IPS-18a (cell line): ENCODE measurements around the gene TMEM164.
"Not testable (repeated sequence)": the region's sequence is repeated elsewhere in the genome, so short reads cannot be mapped to it uniquely, and the experiment has no call there.

ENCODE experiments used
- H3K27ac ChIP-seq: one replicate; pipeline ENCODE4 v1.5.1; 2013; ENCODE audit warnings: low read length
- H3K27me3 ChIP-seq: one replicate; pipeline ENCODE4 v1.6.1; 2013; ENCODE audit warnings: mild to moderate bottlenecking, low read length; ENCODE audit not compliant: control insufficient read depth, insufficient read depth
- H3K36me3 ChIP-seq: one replicate; pipeline ENCODE4 v1.6.1; 2013; ENCODE audit warnings: low read depth, low read length; ENCODE audit not compliant: control insufficient read depth
- H3K4me1 ChIP-seq: one replicate; pipeline ENCODE4 v1.6.1; 2013; ENCODE audit warnings: low read depth, low read length; ENCODE audit not compliant: control insufficient read depth
- H3K4me3 ChIP-seq: one replicate; pipeline ENCODE4 v1.5.1; 2013; ENCODE audit warnings: low read length
- H3K9ac ChIP-seq: one replicate; pipeline ENCODE4 v1.6.1; 2013; ENCODE audit warnings: mild to moderate bottlenecking, low read length, moderate library complexity
- H3K9me3 ChIP-seq: one replicate; pipeline ENCODE4 v1.6.1; 2013; ENCODE audit warnings: low read depth, low read length; ENCODE audit not compliant: control insufficient read depth

Gene TMEM164

DNA sequence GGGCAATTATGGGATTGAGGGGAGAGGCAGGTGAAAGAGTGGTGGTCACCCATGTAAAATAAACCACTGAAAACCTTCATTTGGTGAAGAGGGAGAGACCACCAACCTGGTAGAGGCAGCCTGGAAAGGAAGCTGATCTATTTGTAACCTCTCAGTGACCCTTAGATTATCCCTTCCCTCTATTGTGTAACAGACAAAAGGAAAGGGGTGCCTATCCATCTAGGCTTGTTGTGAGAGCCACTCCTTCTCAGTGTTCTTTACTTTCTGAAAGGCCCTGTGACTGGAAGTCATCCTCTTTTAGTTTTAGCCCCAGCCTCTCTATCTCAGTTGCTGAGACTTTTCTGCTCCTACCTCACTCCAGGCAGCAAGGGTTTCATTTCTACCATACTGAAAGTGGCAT, 142.4 kb downstream of the TMEM164 start:
- H3K27me3 ChIP-seq, result no peaks in the 10 kb centered on the region
- H3K9ac ChIP-seq, result no peak overlapping the region
- peaks cover 12% of the 10 kb centered on the region for H3K4me1 ChIP-seq

DNA sequence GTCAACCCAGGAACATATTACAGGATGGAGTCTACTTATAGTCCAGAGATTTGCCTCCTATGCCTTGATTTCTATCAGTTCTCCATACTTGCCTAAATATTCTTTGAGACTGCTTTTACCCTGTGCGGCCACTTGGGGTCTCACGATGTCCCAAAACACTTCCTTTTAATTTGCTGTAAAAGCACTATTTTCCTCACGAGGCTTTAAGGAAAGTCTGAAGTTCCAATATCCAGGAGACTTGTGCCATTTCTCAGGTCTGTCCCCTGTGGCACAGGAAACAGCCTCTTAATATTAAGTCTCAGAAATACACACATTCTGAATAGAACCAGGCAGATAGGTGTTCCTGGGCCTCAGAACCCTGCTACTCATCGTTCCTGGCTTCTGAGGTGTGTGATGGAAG, 142.9 kb downstream of the TMEM164 start:
- Histone ChIP-seq H3K4me1 (peaks cover 12% of the 10 kb centered on the region), H3K27ac (no peak overlapping the region), H3K9ac (no peak overlapping the region), H3K36me3 (no peaks in the 10 kb centered on the region), H3K27me3 (no peaks in the 10 kb centered on the region), H3K9me3 (no peaks in the 10 kb centered on the region), H3K4me3 (no peak overlapping the region)

More for the DNA sequence above, 142.4 kb downstream of the TMEM164 start:
- no peak overlapping the region for H3K4me3 ChIP-seq
- no peak overlapping the region for H3K27ac ChIP-seq
- H3K9me3 ChIP-seq, result no peaks in the 10 kb centered on the region
- no peaks in the 10 kb centered on the region for H3K36me3 ChIP-seq

DNA sequence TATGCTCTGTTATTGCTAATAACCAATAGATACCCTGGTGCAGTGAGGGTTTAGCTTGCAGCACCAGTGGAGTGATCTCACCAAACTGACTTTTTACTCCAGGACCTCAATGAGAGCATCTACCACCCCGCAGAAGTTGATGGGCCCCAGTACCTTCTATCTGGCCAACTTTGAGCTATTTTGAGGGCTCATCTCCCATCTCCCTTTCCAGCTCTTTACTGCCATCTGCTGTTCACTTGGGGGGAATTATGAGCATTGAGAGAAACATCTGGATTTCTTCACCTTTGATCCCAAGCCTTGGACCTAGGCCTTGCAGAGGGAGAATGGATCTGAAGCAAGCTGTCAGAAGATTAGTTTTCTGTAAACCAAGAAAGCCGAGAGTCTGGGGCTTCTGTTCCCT, 143.6 kb downstream of the TMEM164 start:
- Histone ChIP-seq H3K36me3 (no peaks in the 10 kb centered on the region), H3K27ac (no peak overlapping the region), H3K27me3 (no peaks in the 10 kb centered on the region), H3K4me1 (peaks cover 12% of the 10 kb centered on the region), H3K9me3 (no peaks in the 10 kb centered on the region), H3K9ac (no peak overlapping the region), H3K4me3 (no peak overlapping the region)

DNA sequence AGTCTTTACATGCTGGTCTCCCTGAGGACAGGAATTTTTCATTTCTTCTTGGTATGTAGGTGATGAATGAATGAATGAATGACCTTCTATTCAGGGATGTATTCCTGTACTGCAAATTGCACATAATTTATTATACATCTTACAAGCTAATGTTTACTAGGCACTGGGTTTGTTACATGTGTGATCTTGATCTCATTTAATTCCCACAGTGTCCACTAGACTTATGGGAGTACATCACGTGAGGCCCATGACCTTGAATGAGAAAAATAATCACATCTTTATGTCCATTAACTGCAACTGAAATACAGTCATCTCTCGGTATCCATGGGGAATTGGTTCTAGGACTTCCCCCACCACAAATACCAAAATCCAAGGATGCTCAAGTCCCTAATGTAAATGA, 150.3 kb downstream of the TMEM164 start:
- no peak overlapping the region for H3K27ac ChIP-seq
- no peaks in the 10 kb centered on the region for H3K36me3 ChIP-seq
- no peak overlapping the region for H3K9ac ChIP-seq
- no peaks in the 10 kb centered on the region for H3K9me3 ChIP-seq
- no peak overlapping the region for H3K4me3 ChIP-seq
- no peaks in the 10 kb centered on the region for H3K4me1 ChIP-seq
- no peaks in the 10 kb centered on the region for H3K27me3 ChIP-seq

DNA sequence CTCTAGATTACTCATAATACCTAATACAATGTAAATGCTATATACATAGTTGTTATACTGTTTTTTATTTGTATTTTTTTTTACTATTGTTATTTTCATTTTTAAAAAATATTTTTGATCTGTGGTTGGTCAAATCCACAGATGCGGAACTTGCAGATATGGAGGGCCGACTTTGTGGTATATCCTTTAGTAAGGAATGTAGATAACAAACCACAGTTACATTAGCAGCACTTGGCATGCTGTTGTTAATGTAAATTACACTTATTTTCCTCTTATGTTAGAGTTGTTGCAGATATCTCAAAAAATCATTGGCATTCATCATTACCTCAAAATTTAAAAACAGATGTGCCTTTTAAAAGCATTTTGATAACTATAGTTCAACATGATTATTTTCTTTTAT, 151.0 kb downstream of the TMEM164 start:
- H3K9me3 ChIP-seq, result no peaks in the 10 kb centered on the region
- no peaks in the 10 kb centered on the region for H3K27me3 ChIP-seq
- no peaks in the 10 kb centered on the region for H3K4me1 ChIP-seq
- H3K36me3 ChIP-seq, result no peaks in the 10 kb centered on the region
- no peak overlapping the region for H3K9ac ChIP-seq
- H3K4me3 ChIP-seq, result no peak overlapping the region
- no peak overlapping the region for H3K27ac ChIP-seq

DNA sequence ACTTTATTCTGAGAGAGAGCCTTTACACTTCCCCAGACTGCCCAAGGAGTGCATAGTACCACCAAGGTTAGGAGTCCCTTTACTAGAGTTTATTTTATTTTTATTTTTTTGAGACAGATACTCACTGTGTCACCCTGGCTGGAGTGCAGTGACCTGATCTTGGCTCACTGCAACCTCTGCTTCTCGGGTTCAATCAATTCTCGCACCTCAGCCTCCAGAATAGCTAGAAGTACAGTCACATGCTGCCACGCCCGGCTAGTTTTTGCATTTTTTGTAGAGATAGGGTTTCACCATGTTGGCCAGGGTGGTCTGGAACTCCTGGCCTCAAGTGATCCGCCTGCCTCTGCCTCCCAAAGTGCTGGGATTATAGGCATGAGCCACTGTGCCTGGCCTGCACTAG, 151.4 kb downstream of the TMEM164 start:
- not testable (repeated sequence) for H3K9ac ChIP-seq, H3K36me3 ChIP-seq, H3K9me3 ChIP-seq, H3K4me1 ChIP-seq, H3K4me3 ChIP-seq, H3K27me3 ChIP-seq, H3K27ac ChIP-seq

DNA sequence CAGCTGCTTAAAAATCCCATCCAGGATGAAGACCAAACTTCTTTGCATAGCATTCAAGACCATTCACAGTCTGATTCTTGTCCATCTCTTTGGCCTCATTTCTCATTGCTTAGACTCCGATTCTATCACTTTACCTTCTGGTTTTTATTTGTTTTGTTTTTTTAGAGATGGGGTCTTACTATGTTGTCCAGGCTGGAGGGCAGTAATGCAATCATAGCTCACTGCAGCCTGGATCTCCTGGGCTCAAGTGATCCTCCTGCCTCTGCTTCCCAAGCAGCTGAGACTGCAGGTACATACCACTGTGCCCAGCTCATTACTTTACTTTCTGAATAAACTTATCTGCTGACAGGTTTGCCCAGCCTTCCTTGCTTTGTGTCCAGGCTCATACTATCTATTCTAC, 152.8 kb downstream of the TMEM164 start:
- Histone ChIP-seq H3K27ac (no peak overlapping the region), H3K9ac (no peak overlapping the region), H3K27me3 (no peaks in the 10 kb centered on the region), H3K9me3 (no peaks in the 10 kb centered on the region), H3K36me3 (no peaks in the 10 kb centered on the region), H3K4me1 (peaks cover 2% of the 10 kb centered on the region), H3K4me3 (no peak overlapping the region)

DNA sequence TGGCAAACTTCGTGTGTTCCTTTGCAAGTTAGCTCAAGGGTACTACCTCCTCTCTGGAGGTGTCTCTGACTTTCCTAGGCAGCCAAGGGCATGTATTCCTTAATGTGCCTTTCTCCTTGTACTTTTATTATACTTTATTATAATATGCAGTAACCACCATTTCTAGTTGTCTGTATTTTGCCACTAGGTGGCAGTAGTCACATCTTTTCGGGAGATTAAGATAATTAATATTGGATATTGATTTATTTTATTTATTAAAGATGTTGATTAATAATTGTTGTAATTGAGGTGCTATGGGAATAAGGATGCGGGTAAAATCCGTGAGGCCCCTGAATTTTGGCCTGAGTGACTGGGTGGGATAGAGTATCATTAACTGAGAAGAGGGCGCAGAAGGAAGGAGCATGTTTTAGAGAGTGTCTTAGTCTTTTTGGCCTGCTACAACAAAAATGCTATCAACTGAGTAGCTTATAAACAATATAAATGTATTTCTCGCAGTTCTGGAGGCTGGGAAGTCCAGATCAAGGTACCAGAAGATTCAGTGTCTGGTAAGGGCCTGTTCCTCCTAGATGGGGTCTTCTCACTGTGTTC, 153.3 kb downstream of the TMEM164 start:
- Histone ChIP-seq H3K27me3 (no peaks in the 10 kb centered on the region), H3K27ac (no peak overlapping the region), H3K4me1 (peaks cover 4% of the 10 kb centered on the region), H3K9ac (no peak overlapping the region), H3K4me3 (no peak overlapping the region), H3K36me3 (no peaks in the 10 kb centered on the region), H3K9me3 (no peaks in the 10 kb centered on the region)

DNA sequence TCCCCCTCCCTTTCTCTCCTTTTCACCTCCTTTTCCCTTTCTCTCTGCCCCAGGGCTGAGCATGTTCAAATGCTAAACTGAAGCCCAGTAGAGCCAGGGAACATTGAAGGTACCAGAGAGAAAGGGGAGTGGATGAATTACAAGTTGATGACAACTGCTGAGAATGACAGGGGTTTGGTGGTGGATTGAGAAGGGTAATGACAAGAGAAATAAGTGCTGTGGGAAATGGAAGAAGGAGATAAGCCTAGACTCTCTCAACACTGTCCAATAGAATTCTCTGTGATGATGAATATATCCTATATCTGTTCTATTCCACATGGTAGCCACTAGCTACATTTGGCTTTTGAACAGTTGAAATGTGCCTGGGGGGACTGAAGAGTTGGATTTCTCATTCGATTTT, 154.5 kb downstream of the TMEM164 start:
- H3K9ac ChIP-seq, result no peak overlapping the region
- H3K36me3 ChIP-seq, result no peaks in the 10 kb centered on the region
- no peaks in the 10 kb centered on the region for H3K9me3 ChIP-seq
- no peaks in the 10 kb centered on the region for H3K27me3 ChIP-seq
- H3K4me3 ChIP-seq, result no peak overlapping the region
- peaks cover 4% of the 10 kb centered on the region for H3K4me1 ChIP-seq
- H3K27ac ChIP-seq, result no peak overlapping the region

DNA sequence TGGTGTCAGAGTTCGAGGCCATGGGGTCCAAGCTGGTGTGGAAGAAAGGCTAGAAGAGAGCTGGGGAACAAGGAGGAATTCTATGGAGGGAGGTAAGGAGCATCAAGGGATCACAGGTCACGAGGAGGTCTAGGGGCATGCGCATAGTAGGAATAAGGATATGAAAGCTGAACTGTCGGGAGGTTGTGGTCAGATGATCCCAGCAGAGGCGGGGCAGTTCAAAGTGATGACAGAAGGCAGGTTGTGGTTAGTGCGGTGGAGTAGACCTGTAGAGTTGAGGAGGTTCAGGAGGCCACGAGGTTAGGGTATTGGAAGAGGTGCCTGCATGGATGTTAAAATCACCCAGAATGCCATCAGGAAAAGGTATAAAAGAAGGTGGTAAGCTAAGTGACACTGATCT, 156.3 kb downstream of the TMEM164 start:
- Histone ChIP-seq H3K9ac (no peak overlapping the region), H3K9me3 (no peaks in the 10 kb centered on the region), H3K36me3 (no peaks in the 10 kb centered on the region), H3K4me1 (peaks cover 4% of the 10 kb centered on the region), H3K4me3 (no peak overlapping the region), H3K27ac (no peak overlapping the region), H3K27me3 (no peaks in the 10 kb centered on the region)

DNA sequence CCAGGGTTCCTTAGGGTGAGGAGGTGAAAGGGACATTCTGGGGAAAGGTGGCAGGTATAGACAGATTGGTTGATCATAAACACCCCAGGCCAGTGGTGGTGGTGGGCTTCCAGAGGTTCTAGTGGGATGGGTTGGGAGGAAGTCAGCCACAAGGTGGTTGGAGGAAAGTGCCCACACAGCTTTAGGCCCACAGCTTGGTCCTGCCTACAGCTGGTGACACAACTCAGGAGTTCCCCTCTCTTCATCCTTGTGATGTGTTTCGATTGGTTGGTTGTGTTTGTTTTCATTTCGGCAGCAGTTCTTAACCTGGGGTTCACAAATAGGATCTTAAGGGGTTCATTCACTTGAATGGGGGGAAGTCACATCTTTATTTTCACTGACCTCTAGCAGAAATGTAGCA, 157.0 kb downstream of the TMEM164 start:
- no peak overlapping the region for H3K4me3 ChIP-seq
- H3K36me3 ChIP-seq, result no peaks in the 10 kb centered on the region
- no peaks in the 10 kb centered on the region for H3K9me3 ChIP-seq
- H3K27ac ChIP-seq, result no peak overlapping the region
- peaks cover 4% of the 10 kb centered on the region for H3K4me1 ChIP-seq
- H3K27me3 ChIP-seq, result no peaks in the 10 kb centered on the region
- H3K9ac ChIP-seq, result no peak overlapping the region

DNA sequence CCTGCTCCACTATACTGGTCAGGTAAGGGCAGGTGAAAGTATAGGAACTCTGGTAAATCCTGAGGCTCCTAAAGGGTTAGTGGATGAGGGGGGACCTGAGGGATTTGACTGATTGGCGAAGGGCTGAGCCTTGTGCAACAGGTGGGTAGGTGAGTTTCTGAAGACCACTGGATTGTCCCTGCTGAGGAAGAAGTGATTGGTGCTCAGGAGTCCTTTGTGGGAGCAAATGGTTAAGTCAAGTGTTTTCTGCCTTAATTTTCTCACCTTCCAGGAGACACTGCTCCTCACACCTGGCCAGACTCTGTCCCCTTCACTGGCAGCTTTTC, 158.4 kb downstream of the TMEM164 start:
- H3K4me3 ChIP-seq, result no peak overlapping the region
- H3K9me3 ChIP-seq, result no peaks in the 10 kb centered on the region
- H3K9ac ChIP-seq, result no peak overlapping the region
- H3K36me3 ChIP-seq, result no peaks in the 10 kb centered on the region
- H3K27ac ChIP-seq, result no peak overlapping the region
- no peaks in the 10 kb centered on the region for H3K27me3 ChIP-seq
- H3K4me1 ChIP-seq, result peaks cover 4% of the 10 kb centered on the region
